Caco-2 (cell line): ENCODE results near the gene TMEM131L. TPM values are rescaled to one million over a fixed set of nuclear protein-coding genes. Genes with fewer than 3 reads are reported as not detected.

ENCODE experiments used
- BruUV-seq: library from RNA; stranded (reverse); fragments of 400-500 nt; replicated peaks from 2 replicates; lab custom pipeline; 2021; lab: Mats Ljungman, UMichigan
- CTCF ChIA-PET: fragments of 300-600 bp; sonication (Branson Sonifier 250); formaldehyde crosslinking; loops from one replicate; lab custom pipeline; 2022; ENCODE audit warnings: antibody characterized with exemption; lab: Charles Lee
- POLR2A ChIA-PET: fragments of 300-600 bp; sonication (Branson Sonifier 250); formaldehyde crosslinking; loops from one replicate; lab custom pipeline; 2022; ENCODE audit warnings: antibody characterized with exemption; lab: Charles Lee
- DNase-seq, 2 experiments: peaks; one replicate each; pipeline versions ENCODE4 v3.0.0 to v3.0.0-alpha.2; 2020 to 2022
- H3K27me3 ChIP-seq: replicated peaks from 2 replicates; pipeline ENCODE4 v1.6.0; 2011; ENCODE audit warnings: low read length; ENCODE audit not compliant: control insufficient read depth, insufficient read depth
- H3K36me3 ChIP-seq: 2 replicates; pipeline ENCODE4 v1.5.1; 2011; ENCODE audit warnings: low read length; ENCODE audit not compliant: control insufficient read depth, insufficient read depth
- H3K4me1 ChIP-seq: fragments of 250-450 bp; sonication (Bioruptor Pico); 2 replicates; pipeline ENCODE4 v1.5.1; 2020; ENCODE audit warnings: mild to moderate bottlenecking
- H3K4me3 ChIP-seq: 2 replicates; pipeline ENCODE4 v1.5.1; 2011; ENCODE audit warnings: low read depth, mild to moderate bottlenecking, control low read depth, low read length
- H3K9me3 ChIP-seq: fragments of 250-450 bp; sonication (Bioruptor Pico); 2 replicates; pipeline ENCODE4 v1.5.1; 2020; ENCODE audit warnings: mild to moderate bottlenecking, moderate library complexity
- H3K27ac Mint-ChIP-seq: one replicate; pipeline ENCODE4 v1.8.0; 2022; ENCODE audit warnings: mixed read lengths; ENCODE audit not compliant: unreplicated experiment
- H3K27me3 Mint-ChIP-seq: one replicate; pipeline ENCODE4 v1.8.0; 2022; ENCODE audit warnings: mixed read lengths; ENCODE audit not compliant: insufficient read depth, unreplicated experiment
- H3K36me3 Mint-ChIP-seq: one replicate; pipeline ENCODE4 v1.8.0; 2022; ENCODE audit warnings: mild to moderate bottlenecking, mixed read lengths; ENCODE audit not compliant: insufficient read depth, unreplicated experiment
- H3K4me1 Mint-ChIP-seq: one replicate; pipeline ENCODE4 v1.8.0; 2022; ENCODE audit warnings: low read depth, mixed read lengths; ENCODE audit not compliant: unreplicated experiment
- H3K4me3 Mint-ChIP-seq: one replicate; pipeline ENCODE4 v1.8.0; 2022; ENCODE audit warnings: mild to moderate bottlenecking, moderate library complexity, mixed read lengths; ENCODE audit not compliant: unreplicated experiment
- H3K9me3 Mint-ChIP-seq: one replicate; pipeline ENCODE4 v1.8.0; 2022; ENCODE audit warnings: mixed read lengths; ENCODE audit not compliant: unreplicated experiment
- intact Hi-C: fragments of 100-400 bp; cut with micrococcal nuclease; formaldehyde crosslinking; loops from one replicate; pipeline ENCODE4 v1.10.0; 2022; ENCODE audit not compliant: unreplicated experiment
- total RNA-seq: library from RNA; stranded (reverse); gene quantifications from 2 replicates; pipeline ENCODE4 v1.2.3, GENCODE V29; 2022
- TF ChIP-seq, protein P1 (sequence below), 2 experiments: fragments of 200-600 bp in 1 of 2; IDR thresholded peaks; 1 replicate in 1 of 2; 2 replicates in 1 of 2; pipeline versions ENCODE4 v1.5.1 to v1.8.0; 2011 to 2022; ENCODE audit warnings: antibody characterized with exemption in 1 of 2, control low read depth in 1 of 2, inconsistent platforms in 1 of 2, low read depth in 1 of 2, low read length in 1 of 2, mild to moderate bottlenecking in 1 of 2, moderate library complexity in 1 of 2; ENCODE audit not compliant: insufficient read depth in 1 of 2, severe bottlenecking in 1 of 2, unreplicated experiment in 1 of 2

Gene TMEM131L
- total RNA-seq, 1 experiment from 2014 or later: 20.8 TPM

- POLR2A ChIA-PET: no interaction called here
- Histone ChIP-seq H3K36me3 (no peaks in the 10 kb centered on the region), H3K27me3 (no peaks in the 10 kb centered on the region), H3K4me1 (no peaks in the 10 kb centered on the region), H3K9me3 (no peaks in the 10 kb centered on the region), H3K4me3 (no peak overlapping the region)
- no TSS peak for BruUV-seq
- CTCF ChIA-PET: no interaction called here
- H3K36me3 Mint-ChIP-seq: peaks cover 28% of the 10 kb centered on the region
- H3K4me1 Mint-ChIP-seq: no peaks in the 10 kb centered on the region
- TF ChIP-seq, protein P1, sequence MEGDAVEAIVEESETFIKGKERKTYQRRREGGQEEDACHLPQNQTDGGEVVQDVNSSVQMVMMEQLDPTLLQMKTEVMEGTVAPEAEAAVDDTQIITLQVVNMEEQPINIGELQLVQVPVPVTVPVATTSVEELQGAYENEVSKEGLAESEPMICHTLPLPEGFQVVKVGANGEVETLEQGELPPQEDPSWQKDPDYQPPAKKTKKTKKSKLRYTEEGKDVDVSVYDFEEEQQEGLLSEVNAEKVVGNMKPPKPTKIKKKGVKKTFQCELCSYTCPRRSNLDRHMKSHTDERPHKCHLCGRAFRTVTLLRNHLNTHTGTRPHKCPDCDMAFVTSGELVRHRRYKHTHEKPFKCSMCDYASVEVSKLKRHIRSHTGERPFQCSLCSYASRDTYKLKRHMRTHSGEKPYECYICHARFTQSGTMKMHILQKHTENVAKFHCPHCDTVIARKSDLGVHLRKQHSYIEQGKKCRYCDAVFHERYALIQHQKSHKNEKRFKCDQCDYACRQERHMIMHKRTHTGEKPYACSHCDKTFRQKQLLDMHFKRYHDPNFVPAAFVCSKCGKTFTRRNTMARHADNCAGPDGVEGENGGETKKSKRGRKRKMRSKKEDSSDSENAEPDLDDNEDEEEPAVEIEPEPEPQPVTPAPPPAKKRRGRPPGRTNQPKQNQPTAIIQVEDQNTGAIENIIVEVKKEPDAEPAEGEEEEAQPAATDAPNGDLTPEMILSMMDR (IDR thresholded peaks at IDR 0.05; ENCODE audit: insufficient read depth in 1 of 2, low read depth in 1 of 2, low read length in 1 of 2, severe bottlenecking in 1 of 2, unreplicated experiment in 1 of 2): no peak
- no peak overlapping the region for H3K4me3 Mint-ChIP-seq
- DNase-seq: no peak
- no peaks in the 10 kb centered on the region for H3K9me3 Mint-ChIP-seq
- H3K27me3 Mint-ChIP-seq: no peaks in the 10 kb centered on the region
- intact Hi-C loops: no loop called here
- no peak overlapping the region for H3K27ac Mint-ChIP-seq
Measured at GRCh38 chr4:153622093-153622492, 155.9 kb downstream of the TMEM131L start.

DNA sequence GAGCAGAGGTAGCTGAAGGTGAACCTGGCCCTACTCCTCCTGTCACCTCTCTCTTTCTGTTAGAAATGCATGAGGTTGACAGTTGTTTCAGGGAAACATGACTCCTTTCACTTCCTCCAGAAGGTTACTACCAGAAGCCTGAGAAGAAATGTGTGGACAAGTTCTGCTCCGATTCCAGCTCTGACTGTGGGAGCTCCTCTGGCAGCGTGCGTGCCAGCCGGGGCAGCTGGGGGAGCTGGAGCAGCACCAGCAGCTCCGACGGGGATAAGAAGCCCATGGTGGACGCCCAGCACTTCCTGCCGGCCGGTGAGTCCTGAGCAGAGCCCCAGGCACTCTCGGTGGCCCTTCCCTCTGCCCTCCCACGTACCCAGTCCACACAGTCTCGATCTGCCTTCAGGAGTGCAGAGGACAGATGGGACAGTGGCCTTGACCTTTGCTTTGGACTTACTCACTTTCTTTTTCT is 156.6 kb downstream of the TMEM131L start:
- BruUV-seq: no TSS peak
- DNase-seq: no peak
- Histone ChIP-seq H3K27me3 (no peaks in the 10 kb centered on the region), H3K4me3 (no peak overlapping the region), H3K9me3 (no peaks in the 10 kb centered on the region), H3K4me1 (no peaks in the 10 kb centered on the region), H3K36me3 (no peaks in the 10 kb centered on the region)
- H3K4me3 Mint-ChIP-seq: no peak overlapping the region
- ChIA-PET POLR2A (no interaction called here), CTCF (no interaction called here)
- no peaks in the 10 kb centered on the region for H3K27me3 Mint-ChIP-seq
- no peak overlapping the region for H3K27ac Mint-ChIP-seq
- H3K4me1 Mint-ChIP-seq: no peaks in the 10 kb centered on the region
- H3K36me3 Mint-ChIP-seq: peaks cover 32% of the 10 kb centered on the region
- intact Hi-C loops: no loop called here
- TF ChIP-seq, protein P1 (IDR thresholded peaks at IDR 0.05; ENCODE audit: insufficient read depth in 1 of 2, low read depth in 1 of 2, low read length in 1 of 2, severe bottlenecking in 1 of 2, unreplicated experiment in 1 of 2): no peak
- H3K9me3 Mint-ChIP-seq: no peaks in the 10 kb centered on the region

- no TSS peak for BruUV-seq
- Mint-ChIP-seq H3K27me3 (no peaks in the 10 kb centered on the region), H3K36me3 (peaks cover 27% of the 10 kb centered on the region), H3K27ac (no peak overlapping the region), H3K4me3 (no peak overlapping the region), H3K9me3 (no peaks in the 10 kb centered on the region), H3K4me1 (no peaks in the 10 kb centered on the region)
- H3K36me3 ChIP-seq: no peaks in the 10 kb centered on the region
- CTCF ChIA-PET: no interaction called here
- TF ChIP-seq, protein P1 (IDR thresholded peaks at IDR 0.05; ENCODE audit: insufficient read depth in 1 of 2, low read depth in 1 of 2, low read length in 1 of 2, severe bottlenecking in 1 of 2, unreplicated experiment in 1 of 2): no peak
- no peak overlapping the region for H3K4me3 ChIP-seq
- H3K4me1 ChIP-seq: no peaks in the 10 kb centered on the region
- no peaks in the 10 kb centered on the region for H3K27me3 ChIP-seq
- H3K9me3 ChIP-seq: no peaks in the 10 kb centered on the region
- POLR2A ChIA-PET: no interaction called here
- intact Hi-C loops: no loop called here
- no peak for DNase-seq
Measured at GRCh38 chr4:153623491-153623890, 157.3 kb downstream of the TMEM131L start.
